K562 (cell line): ENCODE measurements around the gene CELSR2. TPM values are rescaled to one million over a fixed set of nuclear protein-coding genes. Genes with fewer than 3 reads are reported as not detected.

ENCODE experiments used
- ELF1 ChIP-seq: fragments of 200-800 bp; sonication (Bioruptor generic); IDR thresholded peaks from 2 replicates; pipeline ENCODE4 v1.6.1; 2016; ENCODE audit warnings: missing genetic modification characterization, missing compliant biosample characterization
- EP400 ChIP-seq: fragments of 450-650 bp; IDR thresholded peaks from 2 replicates; pipeline ENCODE4 v1.6.1; 2017; ENCODE audit warnings: antibody characterized with exemption, mild to moderate bottlenecking, moderate library complexity
- MAFK ChIP-seq: IDR thresholded peaks from 2 replicates; pipeline ENCODE4 v1.6.1; 2011; ENCODE audit warnings: low read length, improper control_type of control experiment
- NR3C1 ChIP-seq: sonication (generic); formaldehyde crosslinking; IDR thresholded peaks from 2 replicates; pipeline ENCODE4 v1.8.1; 2022; ENCODE audit warnings: missing genetic modification reagents
- XRCC5 ChIP-seq: fragments of 200-400 bp; formaldehyde crosslinking; IDR thresholded peaks from 2 replicates; pipeline ENCODE4 v1.6.1; 2017; ENCODE audit warnings: low read depth, mild to moderate bottlenecking, low read length
- polyA plus RNA-seq, 8 experiments: library from polyadenylated mRNA; depleted of rRNA in 4 of 8; stranded (reverse) in 5 of 8; unstranded in 3 of 8; fragments of >200 nt; fragmentation: Nextera tagmentation in 2 of 8; fragmentation: Illumina TruSeq in 1 of 8; extraction: Ambion mirVana in 2 of 8; extraction: Trizol in 1 of 8; gene quantifications; 2 replicates each; pipeline versions ENCODE4 v1.2.1 to v1.2.3, GENCODE V29; 2011 to 2014; ENCODE audit warnings: inconsistent platforms in 1 of 8, missing spikeins in 1 of 8
- total RNA-seq, 7 experiments: library from RNA; depleted of rRNA in 6 of 7; stranded (reverse); fragments of >200 nt in 6 of 7; fragmentation: Illumina TruSeq in 2 of 7; extraction: Trizol in 2 of 7; gene quantifications; 2 replicates each; pipeline versions ENCODE4 v1.2.1 to v1.2.3, GENCODE V29; 2011 to 2021; ENCODE audit warnings: low replicate concordance in 1 of 7
- TF ChIP-seq, protein P1 (sequence below): fragments of 200-600 bp; sonication (generic); IDR thresholded peaks from one replicate; pipeline ENCODE4 v1.6.1; 2012; ENCODE audit warnings: mild to moderate bottlenecking, low read depth, low read length, inconsistent platforms
- TF ChIP-seq, protein P2 (sequence below): IDR thresholded peaks from 2 replicates; pipeline ENCODE4 v1.6.1; 2014; ENCODE audit warnings: antibody characterized with exemption
- TF ChIP-seq, protein P3 (sequence below): fragments of 450-650 bp; IDR thresholded peaks from 2 replicates; pipeline ENCODE4 v1.6.1; 2018; ENCODE audit warnings: mild to moderate bottlenecking, low read depth; ENCODE audit not compliant: partially characterized antibody
- TF ChIP-seq, protein P4 (sequence below), 2 experiments: IDR thresholded peaks; 2 replicates each; pipeline ENCODE4 v1.6.1; 2012; ENCODE audit warnings: improper control_type of control experiment in 2 of 2, low read depth in 2 of 2, low read length in 2 of 2, borderline replicate concordance in 1 of 2

Gene CELSR2
- total and polyA plus RNA-seq, 9 of the 15 experiments (the other 6 are each of a cell fraction or from before 2014, with no cell fraction given) = 0.31 to 21.9 (median 4.2) TPM

DNA sequence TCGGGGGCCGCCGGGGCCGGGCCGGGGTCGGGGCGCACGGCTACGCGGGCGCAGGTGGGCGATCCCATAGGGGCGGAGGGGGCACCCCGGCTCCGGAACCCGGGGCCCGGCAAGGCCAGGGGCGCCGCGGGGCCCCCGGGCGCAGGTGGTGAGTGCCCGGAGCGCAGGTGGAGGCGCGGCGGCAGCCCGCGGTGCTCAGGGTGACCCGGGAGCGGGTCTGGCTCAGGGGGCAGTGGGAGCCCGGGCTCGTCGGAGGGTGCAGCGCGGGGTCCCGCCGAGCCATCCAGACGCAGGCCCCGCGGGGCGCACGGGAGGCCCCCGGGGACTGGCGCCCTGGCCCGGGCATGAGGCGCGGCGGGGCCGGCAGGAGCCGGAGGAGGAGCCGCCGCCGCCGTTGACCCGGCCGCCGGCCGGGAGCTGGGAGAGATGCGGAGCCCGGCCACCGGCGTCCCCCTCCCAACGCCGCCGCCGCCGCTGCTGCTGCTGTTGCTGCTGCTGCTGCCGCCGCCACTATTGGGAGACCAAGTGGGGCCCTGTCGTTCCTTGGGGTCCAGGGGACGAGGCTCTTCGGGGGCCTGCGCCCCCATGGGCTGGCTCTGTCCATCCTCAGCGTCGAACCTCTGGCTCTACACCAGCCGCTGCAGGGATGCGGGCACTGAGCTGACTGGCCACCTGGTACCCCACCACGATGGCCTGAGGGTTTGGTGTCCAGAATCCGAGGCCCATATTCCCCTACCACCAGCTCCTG, 489 bp downstream of the CELSR2 start (continued):
- TF ChIP-seq, protein P1, sequence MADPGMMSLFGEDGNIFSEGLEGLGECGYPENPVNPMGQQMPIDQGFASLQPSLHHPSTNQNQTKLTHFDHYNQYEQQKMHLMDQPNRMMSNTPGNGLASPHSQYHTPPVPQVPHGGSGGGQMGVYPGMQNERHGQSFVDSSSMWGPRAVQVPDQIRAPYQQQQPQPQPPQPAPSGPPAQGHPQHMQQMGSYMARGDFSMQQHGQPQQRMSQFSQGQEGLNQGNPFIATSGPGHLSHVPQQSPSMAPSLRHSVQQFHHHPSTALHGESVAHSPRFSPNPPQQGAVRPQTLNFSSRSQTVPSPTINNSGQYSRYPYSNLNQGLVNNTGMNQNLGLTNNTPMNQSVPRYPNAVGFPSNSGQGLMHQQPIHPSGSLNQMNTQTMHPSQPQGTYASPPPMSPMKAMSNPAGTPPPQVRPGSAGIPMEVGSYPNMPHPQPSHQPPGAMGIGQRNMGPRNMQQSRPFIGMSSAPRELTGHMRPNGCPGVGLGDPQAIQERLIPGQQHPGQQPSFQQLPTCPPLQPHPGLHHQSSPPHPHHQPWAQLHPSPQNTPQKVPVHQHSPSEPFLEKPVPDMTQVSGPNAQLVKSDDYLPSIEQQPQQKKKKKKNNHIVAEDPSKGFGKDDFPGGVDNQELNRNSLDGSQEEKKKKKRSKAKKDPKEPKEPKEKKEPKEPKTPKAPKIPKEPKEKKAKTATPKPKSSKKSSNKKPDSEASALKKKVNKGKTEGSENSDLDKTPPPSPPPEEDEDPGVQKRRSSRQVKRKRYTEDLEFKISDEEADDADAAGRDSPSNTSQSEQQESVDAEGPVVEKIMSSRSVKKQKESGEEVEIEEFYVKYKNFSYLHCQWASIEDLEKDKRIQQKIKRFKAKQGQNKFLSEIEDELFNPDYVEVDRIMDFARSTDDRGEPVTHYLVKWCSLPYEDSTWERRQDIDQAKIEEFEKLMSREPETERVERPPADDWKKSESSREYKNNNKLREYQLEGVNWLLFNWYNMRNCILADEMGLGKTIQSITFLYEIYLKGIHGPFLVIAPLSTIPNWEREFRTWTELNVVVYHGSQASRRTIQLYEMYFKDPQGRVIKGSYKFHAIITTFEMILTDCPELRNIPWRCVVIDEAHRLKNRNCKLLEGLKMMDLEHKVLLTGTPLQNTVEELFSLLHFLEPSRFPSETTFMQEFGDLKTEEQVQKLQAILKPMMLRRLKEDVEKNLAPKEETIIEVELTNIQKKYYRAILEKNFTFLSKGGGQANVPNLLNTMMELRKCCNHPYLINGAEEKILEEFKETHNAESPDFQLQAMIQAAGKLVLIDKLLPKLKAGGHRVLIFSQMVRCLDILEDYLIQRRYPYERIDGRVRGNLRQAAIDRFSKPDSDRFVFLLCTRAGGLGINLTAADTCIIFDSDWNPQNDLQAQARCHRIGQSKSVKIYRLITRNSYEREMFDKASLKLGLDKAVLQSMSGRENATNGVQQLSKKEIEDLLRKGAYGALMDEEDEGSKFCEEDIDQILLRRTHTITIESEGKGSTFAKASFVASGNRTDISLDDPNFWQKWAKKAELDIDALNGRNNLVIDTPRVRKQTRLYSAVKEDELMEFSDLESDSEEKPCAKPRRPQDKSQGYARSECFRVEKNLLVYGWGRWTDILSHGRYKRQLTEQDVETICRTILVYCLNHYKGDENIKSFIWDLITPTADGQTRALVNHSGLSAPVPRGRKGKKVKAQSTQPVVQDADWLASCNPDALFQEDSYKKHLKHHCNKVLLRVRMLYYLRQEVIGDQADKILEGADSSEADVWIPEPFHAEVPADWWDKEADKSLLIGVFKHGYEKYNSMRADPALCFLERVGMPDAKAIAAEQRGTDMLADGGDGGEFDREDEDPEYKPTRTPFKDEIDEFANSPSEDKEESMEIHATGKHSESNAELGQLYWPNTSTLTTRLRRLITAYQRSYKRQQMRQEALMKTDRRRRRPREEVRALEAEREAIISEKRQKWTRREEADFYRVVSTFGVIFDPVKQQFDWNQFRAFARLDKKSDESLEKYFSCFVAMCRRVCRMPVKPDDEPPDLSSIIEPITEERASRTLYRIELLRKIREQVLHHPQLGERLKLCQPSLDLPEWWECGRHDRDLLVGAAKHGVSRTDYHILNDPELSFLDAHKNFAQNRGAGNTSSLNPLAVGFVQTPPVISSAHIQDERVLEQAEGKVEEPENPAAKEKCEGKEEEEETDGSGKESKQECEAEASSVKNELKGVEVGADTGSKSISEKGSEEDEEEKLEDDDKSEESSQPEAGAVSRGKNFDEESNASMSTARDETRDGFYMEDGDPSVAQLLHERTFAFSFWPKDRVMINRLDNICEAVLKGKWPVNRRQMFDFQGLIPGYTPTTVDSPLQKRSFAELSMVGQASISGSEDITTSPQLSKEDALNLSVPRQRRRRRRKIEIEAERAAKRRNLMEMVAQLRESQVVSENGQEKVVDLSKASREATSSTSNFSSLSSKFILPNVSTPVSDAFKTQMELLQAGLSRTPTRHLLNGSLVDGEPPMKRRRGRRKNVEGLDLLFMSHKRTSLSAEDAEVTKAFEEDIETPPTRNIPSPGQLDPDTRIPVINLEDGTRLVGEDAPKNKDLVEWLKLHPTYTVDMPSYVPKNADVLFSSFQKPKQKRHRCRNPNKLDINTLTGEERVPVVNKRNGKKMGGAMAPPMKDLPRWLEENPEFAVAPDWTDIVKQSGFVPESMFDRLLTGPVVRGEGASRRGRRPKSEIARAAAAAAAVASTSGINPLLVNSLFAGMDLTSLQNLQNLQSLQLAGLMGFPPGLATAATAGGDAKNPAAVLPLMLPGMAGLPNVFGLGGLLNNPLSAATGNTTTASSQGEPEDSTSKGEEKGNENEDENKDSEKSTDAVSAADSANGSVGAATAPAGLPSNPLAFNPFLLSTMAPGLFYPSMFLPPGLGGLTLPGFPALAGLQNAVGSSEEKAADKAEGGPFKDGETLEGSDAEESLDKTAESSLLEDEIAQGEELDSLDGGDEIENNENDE = no peak
- no peak for TF ChIP-seq XRCC5
- no peak for TF ChIP-seq EP400
- TF ChIP-seq, protein P2, sequence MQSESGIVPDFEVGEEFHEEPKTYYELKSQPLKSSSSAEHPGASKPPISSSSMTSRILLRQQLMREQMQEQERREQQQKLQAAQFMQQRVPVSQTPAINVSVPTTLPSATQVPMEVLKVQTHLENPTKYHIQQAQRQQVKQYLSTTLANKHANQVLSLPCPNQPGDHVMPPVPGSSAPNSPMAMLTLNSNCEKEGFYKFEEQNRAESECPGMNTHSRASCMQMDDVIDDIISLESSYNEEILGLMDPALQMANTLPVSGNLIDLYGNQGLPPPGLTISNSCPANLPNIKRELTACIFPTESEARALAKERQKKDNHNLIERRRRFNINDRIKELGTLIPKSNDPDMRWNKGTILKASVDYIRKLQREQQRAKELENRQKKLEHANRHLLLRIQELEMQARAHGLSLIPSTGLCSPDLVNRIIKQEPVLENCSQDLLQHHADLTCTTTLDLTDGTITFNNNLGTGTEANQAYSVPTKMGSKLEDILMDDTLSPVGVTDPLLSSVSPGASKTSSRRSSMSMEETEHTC = no peak
- TF ChIP-seq ELF1 (tag) = no peak
- TF ChIP-seq, protein P3, sequence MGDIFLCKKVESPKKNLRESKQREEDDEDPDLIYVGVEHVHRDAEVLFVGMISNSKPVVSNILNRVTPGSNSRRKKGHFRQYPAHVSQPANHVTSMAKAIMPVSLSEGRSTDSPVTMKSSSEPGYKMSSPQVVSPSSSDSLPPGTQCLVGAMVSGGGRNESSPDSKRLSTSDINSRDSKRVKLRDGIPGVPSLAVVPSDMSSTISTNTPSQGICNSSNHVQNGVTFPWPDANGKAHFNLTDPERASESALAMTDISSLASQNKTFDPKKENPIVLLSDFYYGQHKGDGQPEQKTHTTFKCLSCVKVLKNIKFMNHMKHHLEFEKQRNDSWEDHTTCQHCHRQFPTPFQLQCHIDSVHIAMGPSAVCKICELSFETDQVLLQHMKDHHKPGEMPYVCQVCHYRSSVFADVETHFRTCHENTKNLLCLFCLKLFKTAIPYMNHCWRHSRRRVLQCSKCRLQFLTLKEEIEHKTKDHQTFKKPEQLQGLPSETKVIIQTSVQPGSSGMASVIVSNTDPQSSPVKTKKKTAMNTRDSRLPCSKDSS = no peak
- no peak for TF ChIP-seq MAFK
- TF ChIP-seq, protein P4, sequence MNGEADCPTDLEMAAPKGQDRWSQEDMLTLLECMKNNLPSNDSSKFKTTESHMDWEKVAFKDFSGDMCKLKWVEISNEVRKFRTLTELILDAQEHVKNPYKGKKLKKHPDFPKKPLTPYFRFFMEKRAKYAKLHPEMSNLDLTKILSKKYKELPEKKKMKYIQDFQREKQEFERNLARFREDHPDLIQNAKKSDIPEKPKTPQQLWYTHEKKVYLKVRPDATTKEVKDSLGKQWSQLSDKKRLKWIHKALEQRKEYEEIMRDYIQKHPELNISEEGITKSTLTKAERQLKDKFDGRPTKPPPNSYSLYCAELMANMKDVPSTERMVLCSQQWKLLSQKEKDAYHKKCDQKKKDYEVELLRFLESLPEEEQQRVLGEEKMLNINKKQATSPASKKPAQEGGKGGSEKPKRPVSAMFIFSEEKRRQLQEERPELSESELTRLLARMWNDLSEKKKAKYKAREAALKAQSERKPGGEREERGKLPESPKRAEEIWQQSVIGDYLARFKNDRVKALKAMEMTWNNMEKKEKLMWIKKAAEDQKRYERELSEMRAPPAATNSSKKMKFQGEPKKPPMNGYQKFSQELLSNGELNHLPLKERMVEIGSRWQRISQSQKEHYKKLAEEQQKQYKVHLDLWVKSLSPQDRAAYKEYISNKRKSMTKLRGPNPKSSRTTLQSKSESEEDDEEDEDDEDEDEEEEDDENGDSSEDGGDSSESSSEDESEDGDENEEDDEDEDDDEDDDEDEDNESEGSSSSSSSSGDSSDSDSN (IDR thresholded peaks at IDR 0.05; ENCODE audit: borderline replicate concordance in 1 of 2, low read depth in 2 of 2, low read length in 2 of 2) = 0 out of 4 replicates have a peak, but pooled peaks of 1 of the 2 experiments have one; percentile 14
- TF ChIP-seq NR3C1 = peak; percentile 68; the same call in 1 of the 2 replicates
